ENCODE data around the gene GPR157.
A peak's percentile ranks its signal among the peaks of the same experiment; 100 is the strongest.
"Not testable (repeated sequence)": the region's sequence is repeated elsewhere in the genome, so short reads cannot be mapped to it uniquely, and the experiment has no call there.

The GPR157 gene

GRCh38 chr1:9128520-9129265 lies at the start of gene GPR157:
TSS of gene GPR157 (minus strand) at chr1:9129102. CDS start at chr1:9129027, 75 bp downstream.
- DNase-seq (ENCODE audit: low read depth), result peak; percentile 59

GRCh38 chr1:9174762-9175161 lies 45.9 kb upstream of the GPR157 start:
- no peak for DNase-seq (ENCODE audit: low read depth)

- no peak for DNase-seq (ENCODE audit: low read depth)
Measured at GRCh38 chr1:9174243-9174642, 45.3 kb upstream of the GPR157 start.

- DNase-seq (ENCODE audit: low read depth), result no peak
Measured at GRCh38 chr1:9169601-9170137, 40.8 kb upstream of the GPR157 start.

GRCh38 chr1:9167638-9168037 lies 38.7 kb upstream of the GPR157 start:
- no peak for DNase-seq (ENCODE audit: low read depth)

- no peak for DNase-seq (ENCODE audit: low read depth)
Measured at GRCh38 chr1:9166289-9167235, 37.7 kb upstream of the GPR157 start.

GRCh38 chr1:9165396-9165795 lies 36.5 kb upstream of the GPR157 start:
- no peak for DNase-seq (ENCODE audit: low read depth)

- no peak for DNase-seq (ENCODE audit: low read depth)
Measured at GRCh38 chr1:9164919-9165318, 36.0 kb upstream of the GPR157 start.

GRCh38 chr1:9164532-9164900 lies 35.6 kb upstream of the GPR157 start:
- no peak for DNase-seq (ENCODE audit: low read depth)

GRCh38 chr1:9161963-9162362 lies 33.1 kb upstream of the GPR157 start:
- no peak for DNase-seq (ENCODE audit: low read depth)

GRCh38 chr1:9161342-9161741 lies 32.4 kb upstream of the GPR157 start:
- DNase-seq (ENCODE audit: low read depth), result no peak

- DNase-seq (ENCODE audit: low read depth), result no peak
Measured at GRCh38 chr1:9160079-9160717, 31.3 kb upstream of the GPR157 start.

- DNase-seq (ENCODE audit: low read depth), result no peak
Measured at GRCh38 chr1:9155879-9156278, 27.0 kb upstream of the GPR157 start.

- DNase-seq (ENCODE audit: low read depth), result not testable (repeated sequence)
Measured at GRCh38 chr1:9155405-9155804, 26.5 kb upstream of the GPR157 start.

- no peak for DNase-seq (ENCODE audit: low read depth)
Measured at GRCh38 chr1:9153152-9153551, 24.2 kb upstream of the GPR157 start.

- DNase-seq (ENCODE audit: low read depth), result no peak
Measured at GRCh38 chr1:9152535-9152934, 23.6 kb upstream of the GPR157 start.

- no peak for DNase-seq (ENCODE audit: low read depth)
Measured at GRCh38 chr1:9151328-9151860, 22.5 kb upstream of the GPR157 start.

GRCh38 chr1:9150582-9151327 lies 21.9 kb upstream of the GPR157 start:
- DNase-seq (ENCODE audit: low read depth), result no peak

- no peak for DNase-seq (ENCODE audit: low read depth)
Measured at GRCh38 chr1:9149837-9150581, 21.1 kb upstream of the GPR157 start.

- no peak for DNase-seq (ENCODE audit: low read depth)
Measured at GRCh38 chr1:9149151-9149550, 20.2 kb upstream of the GPR157 start.

- DNase-seq (ENCODE audit: low read depth), result no peak
Measured at GRCh38 chr1:9146156-9146555, 17.3 kb upstream of the GPR157 start.
